MG63 (cell line): ENCODE data around the gene HOXA5. TPM values are rescaled to one million over a fixed set of nuclear protein-coding genes. Genes with fewer than 3 reads are reported as not detected.

Source experiments
- DNase-seq: peaks from one replicate; pipeline ENCODE4 v3.0.0-alpha.2; 2020
- H3K27me3 ChIP-seq: fragments of 250-450 bp; sonication (Bioruptor Pico); 2 replicates; pipeline ENCODE4 v1.5.1; 2020; ENCODE audit warnings: mild to moderate bottlenecking, moderate library complexity
- H3K36me3 ChIP-seq: fragments of 250-450 bp; sonication (Bioruptor Pico); 2 replicates; pipeline ENCODE4 v1.5.1; 2020; ENCODE audit warnings: mild to moderate bottlenecking, moderate library complexity
- H3K4me3 ChIP-seq: fragments of 250-450 bp; sonication (Bioruptor Pico); 2 replicates; pipeline ENCODE4 v1.5.1; 2020; ENCODE audit warnings: mild to moderate bottlenecking, moderate library complexity
- H3K9me3 ChIP-seq: fragments of 250-450 bp; sonication (Bioruptor Pico); 2 replicates; pipeline ENCODE4 v1.5.1; 2020; ENCODE audit warnings: mild to moderate bottlenecking, moderate library complexity
- total RNA-seq: library from RNA; depleted of rRNA; stranded (reverse); fragments of >200 nt; shearing (Covaris generic); gene quantifications from 2 replicates; pipeline ENCODE4 v1.2.3, GENCODE V29; 2014; ENCODE audit warnings: low replicate concordance

The HOXA5 gene
- total RNA-seq, 1 experiment from 2014 or later: 1.7 TPM

DNA sequence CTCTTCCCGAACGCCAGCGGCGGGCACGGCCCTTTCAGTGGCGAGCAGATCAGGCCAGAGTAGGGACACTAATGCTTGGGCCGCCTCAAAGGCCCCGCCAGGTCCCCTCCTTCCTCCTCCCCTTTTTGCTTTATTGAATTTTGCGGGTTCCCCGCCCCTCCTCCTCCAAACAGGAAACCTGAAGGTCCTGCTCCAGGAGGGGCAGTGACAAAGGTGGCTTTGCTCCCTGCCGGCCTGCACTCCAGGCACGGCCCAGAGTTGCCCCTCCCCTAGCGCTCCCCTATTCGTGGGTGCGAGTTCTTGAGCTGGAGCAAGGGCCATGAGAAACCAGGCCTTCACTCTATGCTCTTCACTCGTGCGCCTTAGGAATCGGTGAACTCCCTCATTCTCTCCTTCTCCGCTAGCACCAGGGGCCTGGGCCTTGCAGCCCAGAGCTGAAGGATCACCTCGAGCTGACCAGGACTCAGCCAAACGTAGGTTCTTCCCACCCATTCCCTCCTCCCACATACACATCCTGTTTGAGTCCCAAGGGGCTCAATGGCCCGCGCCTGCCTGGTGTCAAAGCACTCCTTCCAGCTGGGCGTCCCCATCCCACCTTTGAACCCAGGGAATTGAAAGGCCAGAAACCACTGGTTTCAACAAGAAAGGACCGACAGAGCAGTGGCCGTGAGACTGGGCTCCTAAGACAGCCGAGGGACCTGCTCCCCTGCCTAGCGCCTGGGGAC lies 4.7 kb upstream of the HOXA5 start:
- H3K36me3 ChIP-seq: peaks cover 14% of the 10 kb centered on the region; the same call in 1 of the 2 replicates
- H3K9me3 ChIP-seq: no peaks in the 10 kb centered on the region
- DNase-seq: no peak
- peak overlapping the region; percentile 53; the same call in 1 of the 2 replicates for H3K4me3 ChIP-seq
- no peaks in the 10 kb centered on the region for H3K27me3 ChIP-seq

DNA sequence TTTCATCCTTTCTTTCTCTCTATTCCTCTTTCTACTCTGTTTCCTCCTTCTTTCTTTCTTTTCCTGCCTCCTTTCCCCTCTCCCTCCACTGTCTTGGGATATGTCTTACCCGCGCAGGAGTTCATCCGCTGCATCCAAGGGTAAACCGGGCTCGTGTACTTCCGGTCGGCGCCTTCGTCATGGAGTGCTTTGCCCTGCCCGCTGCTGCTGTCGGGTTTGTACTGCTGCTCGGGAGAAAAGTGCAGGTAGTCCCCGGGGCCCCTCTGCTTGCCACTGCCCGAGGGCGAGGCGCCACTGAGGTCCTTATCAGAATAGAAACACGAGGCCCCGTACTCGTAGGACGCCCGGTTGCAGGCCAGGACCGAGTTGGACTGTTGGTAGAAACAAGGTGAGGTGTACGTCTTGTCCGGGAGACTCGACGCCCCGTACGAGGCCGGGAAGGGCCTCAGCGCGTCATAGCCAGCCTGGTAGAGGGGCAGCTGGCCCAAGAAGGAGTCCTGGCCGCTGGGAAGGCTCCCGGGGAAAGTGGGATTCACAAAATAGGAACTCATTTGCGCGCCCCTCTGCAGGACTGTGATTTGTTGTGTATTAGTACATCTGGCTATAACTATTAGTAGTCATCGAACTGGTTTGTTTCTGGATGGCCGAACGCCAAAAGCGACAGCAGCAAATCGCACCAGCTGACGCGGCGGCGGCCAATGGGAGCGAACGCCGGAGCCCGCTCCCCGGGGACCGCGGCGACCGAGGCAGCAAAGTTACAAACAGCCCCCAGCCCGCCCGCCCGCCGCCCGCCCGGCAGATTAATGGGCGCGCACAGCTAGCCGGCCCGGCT lies 3.9 kb upstream of the HOXA5 start, which contains the start of gene HOXA6:
HOXA6 (minus strand) TSS at position 576 of the 832 bp plus-strand sequence; CDS start at position 551, 25 bp downstream.
- Histone ChIP-seq H3K36me3 (peaks cover 14% of the 10 kb centered on the region; the same call in 1 of the 2 replicates), H3K9me3 (no peaks in the 10 kb centered on the region), H3K27me3 (no peaks in the 10 kb centered on the region), H3K4me3 (peak within 1 kb of the TSS; percentile 53; the same call in 1 of the 2 replicates)
- no peak for DNase-seq

DNA sequence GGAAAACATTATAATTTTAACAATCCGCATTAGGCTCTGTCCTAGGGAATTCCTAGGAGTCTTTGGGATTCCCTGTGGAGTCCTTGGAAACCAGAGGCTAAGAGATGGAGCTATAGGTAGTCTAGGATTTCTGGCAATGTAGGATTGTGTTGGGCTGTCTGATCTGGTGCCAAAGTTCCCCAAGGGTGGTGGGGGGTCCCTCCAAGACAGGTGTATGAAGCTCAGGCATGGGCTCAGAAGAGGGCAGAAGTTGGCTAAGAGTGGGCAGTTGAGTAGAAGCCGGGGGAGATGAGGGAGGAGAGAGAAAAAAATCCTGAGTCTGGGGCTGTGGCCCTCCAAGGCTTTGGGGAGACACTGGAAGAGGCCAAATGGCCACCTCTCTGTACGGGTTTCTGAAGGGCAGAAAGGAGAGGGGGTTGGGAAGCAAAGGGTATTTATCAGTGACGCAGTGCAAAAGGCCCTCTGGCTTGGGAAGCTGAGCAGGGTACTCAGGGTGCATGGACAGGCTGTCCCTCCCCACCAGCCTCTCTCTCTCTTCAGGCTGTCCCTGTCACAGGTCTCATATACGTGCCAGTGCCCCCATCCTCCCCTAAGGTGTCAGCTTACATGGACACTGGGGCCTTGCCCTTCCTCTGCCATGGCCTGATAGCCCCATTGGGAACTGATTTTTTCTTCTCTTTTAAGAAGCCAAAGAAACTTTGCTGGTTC lies 3.2 kb upstream of the HOXA5 start:
- H3K4me3 ChIP-seq: no peak overlapping the region

DNA sequence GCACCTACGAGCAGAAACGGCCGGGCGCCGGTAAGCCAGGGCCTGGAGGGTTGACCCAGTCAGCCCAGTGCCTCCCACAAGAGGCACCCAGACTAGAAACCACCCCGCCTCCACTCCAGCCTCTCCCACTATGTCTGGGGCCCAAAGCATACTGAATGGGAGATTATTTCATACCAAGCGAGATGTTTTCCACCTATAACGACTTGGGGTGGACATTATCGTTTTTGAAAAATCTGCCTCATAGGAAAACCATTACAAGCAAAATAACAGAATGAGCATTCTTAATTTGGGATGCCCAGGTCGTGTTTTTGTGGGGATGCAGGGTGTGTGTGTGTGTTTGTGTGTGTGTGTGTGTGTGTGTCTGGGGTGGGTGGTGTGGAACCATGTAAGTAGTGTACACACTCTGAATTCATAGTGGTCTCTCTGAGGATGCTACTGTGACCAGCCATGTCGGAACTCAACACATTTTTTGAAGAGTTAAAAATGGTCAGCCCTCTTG lies 2.5 kb upstream of the HOXA5 start:
- Histone ChIP-seq H3K36me3 (peaks cover 20% of the 10 kb centered on the region), H3K9me3 (no peaks in the 10 kb centered on the region), H3K4me3 (no peak overlapping the region), H3K27me3 (no peaks in the 10 kb centered on the region)
- no peak for DNase-seq

More for the DNA sequence above, 3.2 kb upstream of the HOXA5 start:
- Histone ChIP-seq H3K9me3 (no peaks in the 10 kb centered on the region), H3K36me3 (peaks cover 18% of the 10 kb centered on the region), H3K27me3 (no peaks in the 10 kb centered on the region)
- no peak for DNase-seq

DNA sequence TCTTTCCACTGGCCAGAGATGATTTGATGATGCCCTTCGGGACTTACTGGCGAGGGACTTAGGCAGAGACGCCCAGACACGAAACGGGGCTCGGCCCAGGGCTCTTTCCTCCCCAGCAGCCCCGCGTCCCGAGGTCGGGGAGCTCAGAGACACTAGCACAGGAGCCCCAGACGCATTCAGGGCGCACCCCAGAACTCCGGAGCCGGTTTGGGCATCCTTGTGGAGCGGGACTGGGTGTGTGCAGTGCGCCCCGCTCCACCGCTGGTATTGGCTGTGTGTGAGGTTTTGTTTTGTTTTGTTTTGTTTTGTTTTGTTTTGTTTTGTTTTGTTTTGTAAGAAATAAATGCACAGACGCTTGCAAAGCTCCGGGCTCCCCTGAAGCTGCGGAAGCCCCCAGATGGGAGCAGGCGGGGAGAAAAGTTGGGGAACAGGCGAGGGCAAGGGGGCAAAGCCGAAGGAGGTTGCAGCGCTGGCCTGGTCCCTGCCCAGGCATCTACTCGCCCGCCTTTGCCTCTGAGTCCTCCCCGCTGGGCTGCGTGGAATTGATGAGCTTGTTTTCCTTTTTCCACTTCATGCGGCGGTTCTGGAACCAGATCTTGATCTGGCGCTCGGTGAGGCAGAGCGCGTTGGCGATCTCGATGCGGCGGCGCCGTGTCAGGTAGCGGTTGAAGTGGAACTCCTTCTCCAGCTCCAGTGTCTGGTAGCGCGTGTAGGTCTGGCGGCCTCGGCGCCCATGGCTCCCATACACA lies 1.9 kb upstream of the HOXA5 start:
- Histone ChIP-seq H3K9me3 (no peaks in the 10 kb centered on the region), H3K27me3 (no peaks in the 10 kb centered on the region), H3K4me3 (no peak overlapping the region), H3K36me3 (peaks cover 20% of the 10 kb centered on the region)
- DNase-seq: no peak

DNA sequence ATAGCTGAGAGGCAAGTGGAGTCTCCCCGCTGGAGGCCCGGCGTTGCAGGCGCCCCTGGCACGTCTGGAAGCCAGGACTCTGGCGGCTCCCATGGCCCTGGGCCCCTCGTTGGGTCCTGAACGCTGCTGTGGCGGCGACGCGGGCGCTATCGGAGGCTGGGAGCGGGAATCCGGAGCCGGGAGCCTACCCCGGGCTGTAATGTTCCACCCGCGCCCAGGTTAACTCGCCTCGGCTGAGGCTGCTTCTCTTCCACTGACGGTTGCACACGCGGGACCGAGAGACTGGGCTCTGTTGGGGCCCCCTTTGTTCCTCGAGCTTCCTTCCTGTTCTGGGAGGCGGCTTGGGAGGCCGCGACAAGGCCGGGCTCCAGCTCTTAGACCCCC lies 1.3 kb upstream of the HOXA5 start:
- H3K27me3 ChIP-seq: no peaks in the 10 kb centered on the region
- no peak for DNase-seq
- H3K36me3 ChIP-seq: peaks cover 23% of the 10 kb centered on the region
- H3K4me3 ChIP-seq: no peak overlapping the region
- H3K9me3 ChIP-seq: no peaks in the 10 kb centered on the region

DNA sequence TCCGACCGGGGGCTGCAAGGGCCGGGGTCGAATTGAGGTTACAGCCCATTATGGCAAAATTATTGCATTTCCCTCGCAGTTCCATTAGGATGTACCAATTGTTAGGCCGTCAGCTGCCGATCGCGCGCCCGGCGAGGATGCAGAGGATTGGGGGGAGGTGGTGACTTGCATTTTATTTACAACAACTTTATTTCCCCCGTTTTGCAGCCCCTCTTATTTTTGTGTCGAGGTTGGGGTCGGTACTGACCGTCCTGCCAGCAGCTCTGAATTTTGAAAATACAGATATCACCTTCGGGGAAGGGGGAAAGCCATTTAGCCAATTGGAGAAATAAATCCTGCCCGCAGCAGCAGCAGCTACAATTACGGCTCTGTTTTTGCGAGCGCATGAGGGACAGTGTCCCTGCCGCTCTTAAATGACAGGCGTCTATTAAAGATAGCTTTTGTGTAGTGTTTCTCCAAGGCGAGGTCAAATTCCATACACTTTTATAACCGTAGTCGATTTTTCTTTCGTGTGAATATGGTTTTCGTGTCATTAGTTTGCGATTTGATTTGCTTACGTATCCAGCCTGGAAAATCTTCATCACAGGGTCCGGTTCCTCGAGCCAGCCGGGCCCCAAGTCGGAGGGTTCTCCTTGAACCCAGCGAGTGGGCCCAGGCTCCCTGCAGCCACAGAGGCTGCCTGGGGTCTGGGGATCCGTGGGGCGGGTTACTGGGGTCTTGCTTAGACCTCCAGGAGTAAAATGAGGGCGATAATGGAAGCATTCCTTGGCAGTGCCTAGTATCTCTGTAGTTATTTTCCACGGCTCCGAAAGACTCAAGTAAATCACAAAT lies 684 bp upstream of the HOXA5 start:
- Histone ChIP-seq H3K27me3 (no peaks in the 10 kb centered on the region), H3K36me3 (peaks cover 23% of the 10 kb centered on the region), H3K4me3 (no peak overlapping the region), H3K9me3 (no peaks in the 10 kb centered on the region)
- DNase-seq: no peak

DNA sequence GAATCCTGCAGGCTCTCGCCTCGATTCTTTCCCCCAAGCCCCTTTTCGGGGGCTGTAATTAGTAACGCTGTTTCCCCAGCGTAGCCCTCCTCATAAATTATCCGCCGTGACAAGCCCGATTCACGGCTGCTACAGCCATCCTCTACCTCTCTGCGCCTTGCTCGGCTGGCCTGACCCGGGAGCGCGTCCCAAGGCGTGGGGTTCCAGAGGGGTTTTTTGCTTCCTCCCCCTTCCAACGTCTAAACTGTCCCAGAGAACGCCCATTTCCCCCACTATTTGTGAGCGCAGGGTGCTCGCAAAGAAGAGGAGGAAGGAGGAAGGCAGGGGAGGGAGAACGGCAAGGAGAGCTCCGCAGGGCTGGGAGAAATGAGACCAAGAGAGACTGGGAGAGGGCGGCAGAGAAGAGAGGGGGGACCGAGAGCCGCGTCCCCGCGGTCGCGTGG lies 880 bp downstream of the HOXA5 start:
- H3K27me3 ChIP-seq: no peaks in the 10 kb centered on the region
- no peak overlapping the region for H3K4me3 ChIP-seq
- no peaks in the 10 kb centered on the region for H3K9me3 ChIP-seq
- DNase-seq: no peak
- peaks cover 23% of the 10 kb centered on the region for H3K36me3 ChIP-seq

DNA sequence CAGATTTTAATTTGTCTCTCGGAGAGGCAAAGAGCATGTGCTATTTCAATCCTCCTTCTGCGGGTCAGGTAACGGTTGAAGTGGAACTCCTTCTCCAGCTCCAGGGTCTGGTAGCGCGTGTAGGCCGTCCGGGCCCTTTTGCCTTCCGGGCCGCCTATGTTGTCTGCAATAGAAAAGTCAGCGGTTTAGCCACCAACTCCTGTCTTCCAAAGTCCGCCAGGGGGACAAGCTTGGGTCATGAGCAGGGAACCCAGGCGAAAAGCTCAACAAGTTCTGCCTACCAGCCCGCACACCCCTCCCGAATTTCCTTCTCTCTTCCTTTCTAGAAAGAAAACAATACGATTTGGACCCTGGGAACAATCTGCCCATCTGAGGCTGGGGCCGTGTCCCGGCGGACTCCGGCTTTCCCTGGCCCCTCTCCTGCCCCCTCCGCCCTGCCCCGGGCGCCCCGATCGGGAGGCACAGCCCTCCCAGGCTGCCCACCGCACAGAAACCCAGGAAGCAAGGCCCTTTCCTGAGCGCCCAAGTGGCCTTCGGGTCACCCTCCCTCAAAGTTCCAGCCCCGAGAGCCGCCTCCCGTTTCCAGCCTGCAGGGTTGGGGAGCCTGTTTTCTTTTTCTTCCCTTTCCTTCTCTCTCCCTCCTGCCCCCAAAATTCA lies 1.4 kb downstream of the HOXA5 start:
- Histone ChIP-seq H3K27me3 (no peaks in the 10 kb centered on the region), H3K4me3 (no peak overlapping the region), H3K36me3 (peaks cover 23% of the 10 kb centered on the region), H3K9me3 (no peaks in the 10 kb centered on the region)
- no peak for DNase-seq

DNA sequence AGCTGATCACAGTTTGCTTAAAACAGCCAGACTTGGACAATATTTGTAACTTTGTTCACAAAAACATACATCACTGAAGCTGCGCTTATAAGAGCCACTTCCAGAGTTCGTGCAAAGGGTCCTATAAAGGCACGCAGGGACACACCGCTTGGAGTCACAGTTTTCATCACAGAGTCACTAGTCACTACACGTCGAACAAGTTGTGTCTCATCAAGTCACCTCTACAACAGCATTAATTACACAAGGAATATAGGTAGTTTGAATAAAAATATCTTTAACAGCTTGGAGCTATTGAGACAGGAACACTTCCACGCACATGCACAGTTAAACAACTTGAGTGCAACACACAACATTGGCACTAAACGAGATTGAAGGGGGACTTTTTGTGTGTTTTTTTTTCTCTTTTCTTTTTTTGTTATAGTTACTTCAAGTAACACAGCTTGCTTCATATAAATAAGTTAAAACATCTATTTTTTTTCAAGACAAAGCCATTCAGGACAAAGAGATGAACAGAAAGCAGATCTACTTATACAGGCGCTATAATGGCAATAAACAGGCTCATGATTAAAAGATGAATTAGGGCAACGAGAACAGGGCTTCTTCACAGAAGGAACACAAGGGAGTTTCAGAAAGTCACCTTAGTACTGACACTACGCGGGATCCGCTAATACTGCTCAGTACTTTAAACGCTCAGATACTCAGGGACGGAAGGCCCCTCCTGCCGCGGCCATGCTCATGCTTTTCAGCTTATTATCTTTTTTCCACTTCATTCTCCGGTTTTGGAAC lies 2.2 kb downstream of the HOXA5 start:
- no peaks in the 10 kb centered on the region for H3K9me3 ChIP-seq
- H3K36me3 ChIP-seq: peaks cover 23% of the 10 kb centered on the region
- no peak for DNase-seq
- no peaks in the 10 kb centered on the region for H3K27me3 ChIP-seq
- no peak overlapping the region for H3K4me3 ChIP-seq

DNA sequence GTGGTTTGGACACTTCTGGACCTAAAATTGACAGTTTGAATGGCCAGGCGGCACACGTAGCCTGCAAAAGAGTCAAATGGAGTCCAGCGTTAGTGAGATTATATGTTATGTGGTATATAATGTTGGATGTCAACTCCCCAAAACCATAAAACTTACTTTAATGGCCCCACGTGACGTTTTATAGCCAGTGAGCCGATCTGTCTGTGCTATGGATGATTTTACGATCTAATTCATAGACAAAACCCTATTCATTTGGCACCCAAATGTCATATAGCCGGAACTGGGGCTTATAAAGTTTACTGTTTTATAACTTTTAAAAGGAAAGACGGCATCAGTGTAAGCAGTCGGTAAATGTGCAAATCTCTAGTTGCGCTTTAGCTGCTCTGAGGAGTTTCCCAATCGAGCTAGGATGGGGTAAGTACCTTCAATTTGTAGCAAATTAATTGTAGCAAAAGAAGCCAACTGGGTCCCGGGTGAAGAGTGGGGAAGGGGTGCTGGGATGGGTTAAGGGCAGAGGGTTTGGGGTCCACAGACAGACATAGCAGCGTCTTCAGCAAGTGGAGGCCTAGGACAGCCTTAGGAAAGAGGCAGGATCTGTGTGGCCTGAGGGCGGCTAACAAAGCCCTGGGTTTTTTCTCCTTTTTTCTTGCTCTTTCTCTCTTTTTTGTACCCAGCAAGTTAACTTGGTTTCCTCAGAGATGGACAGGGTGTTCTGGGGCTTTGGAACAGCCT lies 3.2 kb downstream of the HOXA5 start:
- Histone ChIP-seq H3K36me3 (peaks cover 16% of the 10 kb centered on the region), H3K4me3 (peak overlapping the region; percentile 40), H3K9me3 (no peaks in the 10 kb centered on the region), H3K27me3 (no peaks in the 10 kb centered on the region)
- DNase-seq: no peak

DNA sequence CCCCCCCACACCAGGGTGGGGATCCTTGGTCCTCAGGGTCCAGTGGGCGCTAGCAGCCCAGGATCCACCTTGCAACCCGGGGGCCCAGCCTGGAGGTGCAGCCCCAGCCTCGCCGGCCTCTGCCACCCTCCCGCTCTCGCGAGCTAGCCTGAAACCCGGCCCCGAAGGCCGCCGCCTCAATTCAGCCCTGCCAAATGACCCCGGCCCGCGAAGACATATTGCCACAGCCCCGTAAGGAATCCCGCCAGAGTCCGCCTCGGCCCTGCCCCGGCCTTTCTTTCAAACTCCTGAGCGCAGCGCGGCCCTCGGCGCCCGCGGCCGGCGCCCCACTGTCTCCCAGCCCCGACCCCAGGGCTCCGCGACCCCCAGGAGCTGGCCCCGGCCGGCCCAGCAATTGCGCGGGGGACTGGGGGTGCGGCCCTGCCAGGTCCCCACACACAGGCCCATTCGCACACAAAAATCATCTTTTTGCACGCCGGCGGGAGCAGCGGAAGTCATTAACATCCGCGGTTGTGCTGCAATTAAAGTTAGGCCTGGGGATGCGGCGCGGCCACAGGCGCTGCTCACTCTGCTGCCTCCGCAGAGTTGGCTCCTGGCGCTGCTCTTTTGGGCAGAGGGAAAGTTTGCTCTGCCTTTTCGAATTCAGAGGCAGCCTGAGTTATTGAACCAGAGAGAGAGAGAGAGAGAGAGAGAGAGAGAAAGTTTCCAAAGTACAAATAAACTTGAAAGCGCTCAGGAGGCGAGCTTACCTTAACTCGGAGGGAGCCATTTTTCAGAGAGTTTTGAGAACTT lies 4.0 kb downstream of the HOXA5 start:
- peak; percentile 60 for DNase-seq
- H3K36me3 ChIP-seq: peaks cover 13% of the 10 kb centered on the region
- H3K4me3 ChIP-seq: peak overlapping the region; percentile 40
- H3K9me3 ChIP-seq: no peaks in the 10 kb centered on the region
- no peaks in the 10 kb centered on the region for H3K27me3 ChIP-seq

DNA sequence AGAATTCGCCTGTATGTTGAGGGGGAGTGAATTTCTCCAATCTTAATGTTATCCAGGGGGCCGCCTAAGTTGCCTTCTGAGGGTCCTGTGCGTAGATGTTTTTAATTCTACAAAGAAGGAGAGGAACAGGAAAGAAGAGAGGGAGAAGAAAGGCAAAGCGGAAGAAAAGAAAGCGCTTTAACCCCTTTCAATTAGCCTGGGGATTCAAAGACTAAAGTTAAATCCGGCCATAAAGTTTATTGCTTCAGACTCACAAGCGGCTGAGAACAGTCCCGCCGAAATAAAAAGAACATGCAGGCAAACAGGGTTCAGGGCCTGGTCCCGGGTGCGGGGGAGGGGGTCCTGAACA lies 4.5 kb downstream of the HOXA5 start:
- no peak for DNase-seq
- peak overlapping the region; percentile 40 for H3K4me3 ChIP-seq
- H3K9me3 ChIP-seq: no peaks in the 10 kb centered on the region
- no peaks in the 10 kb centered on the region for H3K27me3 ChIP-seq
- H3K36me3 ChIP-seq: peaks cover 8% of the 10 kb centered on the region
